Right lobe of liver (tissue), 6 donors: ENCODE measurements around the gene PPME1. TPM values are rescaled to one million over a fixed set of nuclear protein-coding genes. Genes with fewer than 3 reads are reported as not detected.

Experiments used
- ATAC-seq, 4 donors: fragments of 200-7000 bp; cut with Tn5 transposase; one replicate each; pipeline ENCODE4 v1.9.1; 2020; ENCODE audit warnings: mild to moderate bottlenecking in 4 of 4, moderate library complexity in 4 of 4
- DNase-seq, 3 donors: peaks; one replicate each; pipeline ENCODE4 v3.0.0-alpha.2; 2020
- H3K27ac ChIP-seq, 3 donors: fragments of 200-600 bp; one replicate each; pipeline ENCODE4 v1.8.0; 2022
- H3K27me3 ChIP-seq, 2 donors: fragments of 200-600 bp; one replicate each; pipeline ENCODE4 v1.8.0; 2022
- H3K36me3 ChIP-seq, 4 donors: fragments of 200-600 bp; sonication (generic) in 1 of 4; one replicate each; pipeline versions ENCODE4 v1.5.1 to v1.8.0; 2017 to 2022; ENCODE audit warnings: control low read depth in 1 of 4
- H3K4me1 ChIP-seq, 4 donors: fragments of 200-600 bp; sonication (generic) in 1 of 4; one replicate each; pipeline versions ENCODE4 v1.5.1 to v1.8.0; 2017 to 2022; ENCODE audit warnings: control low read depth in 1 of 4
- H3K4me3 ChIP-seq, 3 donors: fragments of 200-600 bp; one replicate each; pipeline ENCODE4 v1.8.0; 2022
- H3K9me3 ChIP-seq, 4 donors: fragments of 200-600 bp; sonication (generic) in 1 of 4; one replicate each; pipeline versions ENCODE4 v1.5.1 to v1.8.0; 2017 to 2022; ENCODE audit warnings: control low read depth in 1 of 4
- CTCF ChIP-seq, 4 donors: fragments of 200-600 bp in 3 of 4; fragments of 450-650 bp in 1 of 4; IDR thresholded peaks; one replicate each; pipeline versions ENCODE4 v1.5.1 to v1.8.0; 2016 to 2022; ENCODE audit warnings: antibody characterized with exemption in 4 of 4, mild to moderate bottlenecking in 2 of 4
- POLR2A ChIP-seq: fragments of 450-650 bp; IDR thresholded peaks from one replicate; pipeline ENCODE4 v1.6.1; 2017; ENCODE audit warnings: antibody characterized with exemption, mild to moderate bottlenecking
- WGBS: methylation state at CpG from one replicate; pipeline ENCODE4 v1.1.6; 2018; ENCODE audit warnings: low coverage, low lambda C conversion rate; ENCODE audit not compliant: insufficient coverage; ENCODE audit errors: missing lambda C conversion rate; 5-methylcytosine and 5-hydroxymethylcytosine counted together
- intact Hi-C, 2 donors: fragments of 100-400 bp; cut with DNase I; formaldehyde crosslinking; loops; one replicate each; pipeline versions ENCODE4 v1.11.2 to v1.14.1; 2022
- small RNA-seq, 2 experiments: library from RNA; depleted of rRNA; stranded (forward); fragments of <200 nt; gene quantifications; one replicate each; pipeline ENCODE3, GENCODE V24; 2016
- total RNA-seq, 6 experiments: library from RNA; depleted of rRNA in 2 of 6; stranded (reverse); fragments of >200 nt in 2 of 6; fragmentation: NEBNext Ultra II Directional in 3 of 6; extraction: Animal tissue kit (Norgen Biotek cat#: 25700) in 3 of 6; gene quantifications; one replicate each; pipeline versions ENCODE4 v1.1.0 to v1.2.4, GENCODE V29; 2016 to 2023
- donor health status: DM: no; HTN: yes; CAD: no.
- donor health status: DM: no; HTN: no; CAD: no.
- donor health status: DM: no; HTN: no; CAD: no.
- donor health status: DM: no; HTN: yes; CAD: no.
- donor health status: DM: no; HTN: yes; CAD: no.

PPME1 gene
- total RNA-seq, 6 experiments from 2014 or later, result 8.9 to 18.9 (median 13.0) TPM

GRCh38 chr11:74297484-74297883 is 126.4 kb downstream of the PPME1 start:
- H3K27me3 ChIP-seq, result no peaks in the 10 kb centered on the region
- TF ChIP-seq POLR2A (no peak), CTCF (IDR thresholded peaks at IDR 0.05) (no peak)
- WGBS, result 75% methylated on average over 1 of the region's 1 CpG
- ATAC-seq (no peak), DNase-seq (no peak)
- H3K4me1 ChIP-seq, result no peaks in the 10 kb centered on the region
- no peak overlapping the region for H3K4me3 ChIP-seq
- intact Hi-C loops, result no loop called here
- no peaks in the 10 kb centered on the region for H3K36me3 ChIP-seq
- no peak overlapping the region for H3K27ac ChIP-seq
- H3K9me3 ChIP-seq, result no peaks in the 10 kb centered on the region

GRCh38 chr11:74299015-74299414 is 127.9 kb downstream of the PPME1 start:
- H3K4me1 ChIP-seq, result no peaks in the 10 kb centered on the region
- no peak overlapping the region for H3K4me3 ChIP-seq
- no peak overlapping the region for H3K27ac ChIP-seq
- H3K9me3 ChIP-seq, result no peaks in the 10 kb centered on the region
- no peak for TF ChIP-seq POLR2A
- TF ChIP-seq CTCF (IDR thresholded peaks at IDR 0.05), result no peak
- intact Hi-C loops, result no loop called here
- no peaks in the 10 kb centered on the region for H3K27me3 ChIP-seq
- ATAC-seq (no peak), DNase-seq (no peak)
- no peaks in the 10 kb centered on the region for H3K36me3 ChIP-seq
- WGBS, result 64% methylated on average over 3 of the region's 3 CpGs

Small RNA genes within 50 kb of the gene (small RNA-seq; reads per million reads assigned to genes)
- 0 reads per million in 2 experiments for gene AP002392.1
- gene RF00409, result 0 reads per million in 2 experiments

Other genes starting within 250 kb of the PPME1 start
- not detected for gene DNAJB13, start 220.3 kb upstream of the PPME1 start, total RNA-seq
- gene UCP2, start 188.4 kb upstream of the PPME1 start, total RNA-seq, result 10 to 100 TPM in 1 of 6 experiments, 1 to 10 TPM in 5; 5.2 to 41.3 (median 8.7) TPM
- 1 to 10 TPM in 2 of 6 experiments, under 1 TPM in 4; 0.20 to 1.5 (median 0.42) TPM for gene UCP3, start 162.2 kb upstream of the PPME1 start, total RNA-seq
- gene C2CD3, start 287 bp upstream of the PPME1 start, total RNA-seq, result 1 to 10 TPM; 4.8 to 9.6 (median 7.4) TPM
- gene P4HA3, start 140.4 kb downstream of the PPME1 start, total RNA-seq, result 1 to 10 TPM in 2 of 6 experiments, under 1 TPM in 3, not detected in 1; 0.12 to 2.1 (median 0.78) TPM
- 1 to 10 TPM in 4 of 6 experiments, under 1 TPM in 2; 0.92 to 2.0 (median 1.2) TPM for gene PGM2L1, start 227.1 kb downstream of the PPME1 start, total RNA-seq